ENCODE measurements around the gene CEP152.

- TF ChIP-seq CTCF (conservative IDR thresholded peaks at IDR 0.05; ENCODE audit: low read depth in 2 of 2): no peak
- TF ChIP-seq ZNF331 (CRISPR knock-in tag; IDR thresholded peaks at IDR 0.05; ENCODE audit: low read depth): no peak
- TF ChIP-seq, protein P1, sequence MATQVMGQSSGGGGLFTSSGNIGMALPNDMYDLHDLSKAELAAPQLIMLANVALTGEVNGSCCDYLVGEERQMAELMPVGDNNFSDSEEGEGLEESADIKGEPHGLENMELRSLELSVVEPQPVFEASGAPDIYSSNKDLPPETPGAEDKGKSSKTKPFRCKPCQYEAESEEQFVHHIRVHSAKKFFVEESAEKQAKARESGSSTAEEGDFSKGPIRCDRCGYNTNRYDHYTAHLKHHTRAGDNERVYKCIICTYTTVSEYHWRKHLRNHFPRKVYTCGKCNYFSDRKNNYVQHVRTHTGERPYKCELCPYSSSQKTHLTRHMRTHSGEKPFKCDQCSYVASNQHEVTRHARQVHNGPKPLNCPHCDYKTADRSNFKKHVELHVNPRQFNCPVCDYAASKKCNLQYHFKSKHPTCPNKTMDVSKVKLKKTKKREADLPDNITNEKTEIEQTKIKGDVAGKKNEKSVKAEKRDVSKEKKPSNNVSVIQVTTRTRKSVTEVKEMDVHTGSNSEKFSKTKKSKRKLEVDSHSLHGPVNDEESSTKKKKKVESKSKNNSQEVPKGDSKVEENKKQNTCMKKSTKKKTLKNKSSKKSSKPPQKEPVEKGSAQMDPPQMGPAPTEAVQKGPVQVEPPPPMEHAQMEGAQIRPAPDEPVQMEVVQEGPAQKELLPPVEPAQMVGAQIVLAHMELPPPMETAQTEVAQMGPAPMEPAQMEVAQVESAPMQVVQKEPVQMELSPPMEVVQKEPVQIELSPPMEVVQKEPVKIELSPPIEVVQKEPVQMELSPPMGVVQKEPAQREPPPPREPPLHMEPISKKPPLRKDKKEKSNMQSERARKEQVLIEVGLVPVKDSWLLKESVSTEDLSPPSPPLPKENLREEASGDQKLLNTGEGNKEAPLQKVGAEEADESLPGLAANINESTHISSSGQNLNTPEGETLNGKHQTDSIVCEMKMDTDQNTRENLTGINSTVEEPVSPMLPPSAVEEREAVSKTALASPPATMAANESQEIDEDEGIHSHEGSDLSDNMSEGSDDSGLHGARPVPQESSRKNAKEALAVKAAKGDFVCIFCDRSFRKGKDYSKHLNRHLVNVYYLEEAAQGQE (IDR thresholded peaks at IDR 0.05; ENCODE audit: unreplicated experiment): no peak
- TF ChIP-seq EZH2phosphoT487 (IDR thresholded peaks at IDR 0.05; ENCODE audit: unreplicated experiment): no peak
- no peak for TF ChIP-seq EZH2 (IDR thresholded peaks at IDR 0.05; ENCODE audit: low read depth, unreplicated experiment)
- TF ChIP-seq JUNB (IDR thresholded peaks at IDR 0.05; ENCODE audit: unreplicated experiment): no peak
These were observed 8.6 kb downstream of the CEP152 start for GRCh38 chr15:48802257-48802656.

Data from GM23338 (cell line).